Stomach (tissue), 9 donors: ENCODE data around the gene IFITM10. TPM values are rescaled to one million over a fixed set of nuclear protein-coding genes. Genes with fewer than 3 reads are reported as not detected.

ENCODE experiments used
- DNase-seq, 2 donors: peaks; one replicate each; pipeline versions ENCODE4 v3.0.0 to v3.0.0-alpha.2; 2013 to 2019
- H3K27ac ChIP-seq, 5 donors: fragments of 200-600 bp in 4 of 5; sonication (generic) in 4 of 5; one replicate each; pipeline ENCODE4 v1.5.1; 2013 to 2019; ENCODE audit warnings: mild to moderate bottlenecking in 1 of 5, moderate library complexity in 1 of 5
- H3K27me3 ChIP-seq, 3 donors: fragments of 200-600 bp; sonication (generic); one replicate each; pipeline ENCODE4 v1.5.1; 2017 to 2019; ENCODE audit warnings: mixed run types in 1 of 3
- H3K36me3 ChIP-seq, 4 donors: fragments of 200-600 bp; sonication (generic); 1 replicate in 3 of 4; 2 replicates in 1 of 4; pipeline ENCODE4 v1.5.1; 2016 to 2019
- H3K4me1 ChIP-seq, 4 donors: fragments of 200-600 bp; sonication (generic); one replicate each; pipeline ENCODE4 v1.5.1; 2016 to 2019
- H3K4me3 ChIP-seq, 4 donors: fragments of 200-600 bp; sonication (generic) in 3 of 4; one replicate each; pipeline ENCODE4 v1.5.1; 2016 to 2019; ENCODE audit warnings: mild to moderate bottlenecking in 1 of 4
- H3K9me3 ChIP-seq, 4 donors: fragments of 200-600 bp; sonication (generic); one replicate each; pipeline ENCODE4 v1.5.1; 2016 to 2019
- EP300 ChIP-seq: sonication (generic); formaldehyde crosslinking; IDR thresholded peaks from one replicate; pipeline ENCODE4 v1.6.1; 2017; ENCODE audit warnings: antibody characterized with exemption
- POLR2A ChIP-seq, 4 donors: fragments of 450-650 bp; IDR thresholded peaks; one replicate each; pipeline ENCODE4 v1.6.1; 2016; ENCODE audit warnings: antibody characterized with exemption in 4 of 4, control low read depth in 2 of 4, mild to moderate bottlenecking in 1 of 4, moderate library complexity in 1 of 4
- POLR2AphosphoS5 ChIP-seq, 3 donors: sonication (generic); formaldehyde crosslinking; IDR thresholded peaks; one replicate each; pipeline ENCODE4 v1.6.1; 2016; ENCODE audit warnings: antibody characterized with exemption in 3 of 3
- WGBS, 5 donors: extraction: QIAGEN DNeasy Blood & Tissue Kit in 3 of 5; methylation state at CpG; one replicate each; pipeline versions ENCODE4 v1.1.5 to v1.1.7; 2013 to 2018; 5-methylcytosine and 5-hydroxymethylcytosine counted together
- intact Hi-C: fragments of 100-400 bp; cut with DNase I; formaldehyde crosslinking; loops from one replicate; pipeline ENCODE4 v1.15.1; 2023; ENCODE audit warnings: low total_unique reads
- polyA plus RNA-seq, 3 donors: library from polyadenylated mRNA; stranded (reverse); fragments of 200-250 nt; gene quantifications; one replicate each; pipeline ENCODE4 v1.2.3, GENCODE V29; 2013
- total RNA-seq, 5 donors: library from RNA; depleted of rRNA; stranded (reverse); fragments of >200 nt; gene quantifications; one replicate each; pipeline versions ENCODE4 v1.1.0 to v1.2.3, GENCODE V29; 2014 to 2016
- TF ChIP-seq, protein P1 (sequence below), 7 experiments: fragments of 450-650 bp in 4 of 7; fragments of 200-600 bp in 3 of 7; sonication (generic) in 3 of 7; IDR thresholded peaks; one replicate each; pipeline ENCODE4 v1.5.1; 2016 to 2019; ENCODE audit warnings: antibody characterized with exemption in 7 of 7, control low read depth in 2 of 7, mild to moderate bottlenecking in 1 of 7
- donor health status: healthy with polysubstance abuse.
- donor health status: Bipolar disorder and iron deficiency.
- donor health status: healthy.

The IFITM10 gene
- total and polyA plus RNA-seq, 8 donors, result 0.19 to 1.1 (median 0.84) TPM; not detected in 4

DNA sequence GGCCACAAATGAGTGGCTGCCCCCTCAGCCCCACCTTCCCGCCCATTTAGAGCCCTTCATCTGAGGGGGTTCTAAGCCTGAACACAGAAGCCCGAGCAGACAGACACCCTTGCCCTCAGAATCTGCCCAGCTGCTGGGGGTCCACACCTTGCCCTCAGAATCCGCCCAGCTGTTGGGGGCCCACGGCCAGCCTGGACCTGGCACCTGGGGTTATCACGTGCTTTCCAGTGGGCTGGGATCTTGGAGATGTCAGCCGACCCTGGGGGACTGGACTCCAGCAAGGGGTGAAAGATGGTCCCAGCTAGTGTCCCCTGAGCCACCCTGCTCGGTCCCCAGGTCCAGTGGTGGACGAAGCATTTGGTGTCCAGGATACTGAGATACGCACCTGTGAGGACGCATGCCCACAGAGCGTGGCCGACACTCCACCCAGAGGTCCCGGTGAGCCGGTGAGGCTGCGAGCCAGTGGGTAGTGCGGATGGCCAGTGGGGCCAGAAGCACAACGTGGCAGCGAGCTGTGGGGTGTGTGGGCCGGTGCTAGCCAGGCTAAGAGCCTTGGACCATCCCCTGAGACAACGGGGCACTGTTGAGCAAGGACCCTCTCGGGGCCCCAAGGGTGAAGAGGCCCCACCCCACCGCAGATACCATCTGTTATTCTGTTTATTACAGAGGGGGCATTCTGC is 16.5 kb upstream of the IFITM10 start:
- Histone ChIP-seq H3K9me3 (no peaks in the 10 kb centered on the region), H3K4me3 (no peak overlapping the region), H3K27me3 (no peaks in the 10 kb centered on the region), H3K27ac (no peak overlapping the region), H3K4me1 (peaks cover 14 to 26% (median 21%) of the 10 kb centered on the region in 4 donors), H3K36me3 (no peaks in the 10 kb centered on the region)
- intact Hi-C loops, result no loop called here
- WGBS, 5 donors, result 94 to 96% (median 95%) methylated on average over 17 to 22 of the region's 22 CpGs
- no peak for DNase-seq
- no peak for TF ChIP-seq POLR2AphosphoS5 (IDR thresholded peaks at IDR 0.05)
- TF ChIP-seq EP300, result no peak

DNA sequence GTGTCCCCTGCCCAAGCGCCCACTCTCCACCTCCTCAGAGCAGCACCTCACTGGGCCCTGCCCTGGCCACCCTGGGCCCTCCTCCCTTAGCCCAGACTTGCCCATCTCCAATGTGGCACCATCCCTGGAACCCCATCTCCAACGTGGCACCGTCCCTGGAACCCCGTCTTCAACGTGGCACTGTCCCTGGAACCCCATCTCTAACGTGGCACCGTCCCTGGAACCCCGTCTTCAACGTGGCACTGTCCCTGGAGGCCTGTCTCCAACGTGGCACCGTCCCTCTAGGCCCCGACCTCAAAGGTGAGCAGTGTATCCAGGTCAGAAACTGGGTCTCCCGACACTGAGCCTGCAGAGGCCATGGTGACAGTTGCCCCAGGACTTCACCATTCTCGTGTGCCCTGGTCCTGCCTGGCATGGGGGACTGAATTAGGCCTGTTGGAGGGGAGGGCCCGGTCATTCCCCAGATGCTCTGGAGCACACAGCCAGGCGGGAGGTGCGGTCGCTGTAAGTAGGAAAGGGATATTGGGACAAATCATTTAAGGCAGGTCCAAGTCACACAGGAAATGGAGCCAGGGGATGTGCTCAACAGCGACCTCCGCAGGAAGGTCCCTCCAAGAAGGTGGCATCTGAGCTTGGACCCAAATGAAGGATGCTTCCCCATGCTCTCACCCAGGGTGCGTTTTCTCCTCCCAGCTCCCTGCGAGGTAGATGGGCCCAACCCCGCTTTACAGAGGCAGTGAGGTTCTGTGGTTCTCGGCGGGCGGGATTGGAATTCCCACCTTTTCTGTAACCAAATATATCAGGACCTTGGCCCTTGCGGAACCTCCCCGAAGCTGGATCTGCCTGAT is 15.7 kb upstream of the IFITM10 start:
- no peak overlapping the region for H3K4me3 ChIP-seq
- intact Hi-C loops, result no loop called here
- TF ChIP-seq EP300 (no peak), POLR2AphosphoS5 (IDR thresholded peaks at IDR 0.05) (no peak)
- H3K27me3 ChIP-seq, result no peaks in the 10 kb centered on the region
- peaks cover 0 to 5% (median 4%) of the 10 kb centered on the region in 4 donors for H3K36me3 ChIP-seq
- H3K27ac ChIP-seq, result no peak overlapping the region
- no peaks in the 10 kb centered on the region for H3K9me3 ChIP-seq
- H3K4me1 ChIP-seq, result peaks cover 22 to 30% (median 27%) of the 10 kb centered on the region in 4 donors
- no peak for DNase-seq
- 86 to 89% (median 88%) methylated on average over 28 of the region's 28 CpGs for WGBS, 5 donors

GRCh38 chr11:1763796-1764661 is 13.6 kb upstream of the IFITM10 start, which contains the start of gene CTSD:
Gene CTSD, minus strand, starts transcription at chr11:1763927. Its CDS starts 68 bp downstream, at chr11:1763859.
- Histone ChIP-seq H3K4me3 (peak within 1 kb of the TSS; percentile 91 to 97 (median 96)), H3K27me3 (no peaks in the 10 kb centered on the region), H3K36me3 (peaks cover 0 to 25% (median 24%) of the 10 kb centered on the region in 4 donors), H3K4me1 (peaks cover 39 to 50% (median 48%) of the 10 kb centered on the region in 4 donors), H3K27ac (peak within 1 kb of the TSS; percentile 92 to 98 (median 95)), H3K9me3 (no peaks in the 10 kb centered on the region)
- intact Hi-C loops, result no loop called here
- peak; percentile 94 to 95 for DNase-seq
- TF ChIP-seq POLR2AphosphoS5 (IDR thresholded peaks at IDR 0.05), result peak; percentile 41 to 93 (median 87)
- TF ChIP-seq, protein P1, sequence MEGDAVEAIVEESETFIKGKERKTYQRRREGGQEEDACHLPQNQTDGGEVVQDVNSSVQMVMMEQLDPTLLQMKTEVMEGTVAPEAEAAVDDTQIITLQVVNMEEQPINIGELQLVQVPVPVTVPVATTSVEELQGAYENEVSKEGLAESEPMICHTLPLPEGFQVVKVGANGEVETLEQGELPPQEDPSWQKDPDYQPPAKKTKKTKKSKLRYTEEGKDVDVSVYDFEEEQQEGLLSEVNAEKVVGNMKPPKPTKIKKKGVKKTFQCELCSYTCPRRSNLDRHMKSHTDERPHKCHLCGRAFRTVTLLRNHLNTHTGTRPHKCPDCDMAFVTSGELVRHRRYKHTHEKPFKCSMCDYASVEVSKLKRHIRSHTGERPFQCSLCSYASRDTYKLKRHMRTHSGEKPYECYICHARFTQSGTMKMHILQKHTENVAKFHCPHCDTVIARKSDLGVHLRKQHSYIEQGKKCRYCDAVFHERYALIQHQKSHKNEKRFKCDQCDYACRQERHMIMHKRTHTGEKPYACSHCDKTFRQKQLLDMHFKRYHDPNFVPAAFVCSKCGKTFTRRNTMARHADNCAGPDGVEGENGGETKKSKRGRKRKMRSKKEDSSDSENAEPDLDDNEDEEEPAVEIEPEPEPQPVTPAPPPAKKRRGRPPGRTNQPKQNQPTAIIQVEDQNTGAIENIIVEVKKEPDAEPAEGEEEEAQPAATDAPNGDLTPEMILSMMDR (IDR thresholded peaks at IDR 0.05), result no peak
- WGBS, 5 donors, result 2 to 10% (median 3%) methylated on average over 27 to 85 of the region's 85 CpGs

DNA sequence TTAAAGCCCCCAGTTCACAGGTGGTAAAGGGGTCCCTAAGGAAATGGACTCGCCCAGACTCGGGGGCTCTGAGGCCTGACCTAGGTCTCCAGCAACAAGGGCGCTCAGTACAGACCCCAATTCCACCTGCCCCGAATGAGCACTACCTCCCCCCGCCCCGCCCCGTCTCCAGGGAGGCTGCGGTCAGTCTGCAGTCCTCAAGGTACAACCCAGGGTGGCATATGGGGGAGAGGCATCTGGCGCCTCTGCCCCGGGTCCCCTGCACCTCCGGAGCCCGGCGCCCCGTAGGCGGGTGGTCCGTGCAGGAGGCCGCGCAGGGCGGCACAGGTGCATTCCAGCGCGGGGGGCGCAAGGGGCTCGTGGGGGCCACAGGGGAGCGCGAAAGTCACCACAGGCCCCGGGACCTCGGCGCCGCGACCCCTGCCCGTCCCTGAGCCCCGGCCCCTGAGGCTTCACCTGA is 13.0 kb upstream of the IFITM10 start:
- TF ChIP-seq, protein P1 (IDR thresholded peaks at IDR 0.05), result no peak
- TF ChIP-seq POLR2AphosphoS5 (IDR thresholded peaks at IDR 0.05) (no peak), POLR2A (IDR thresholded peaks at IDR 0.05) (no peak)
- Histone ChIP-seq H3K36me3 (peaks cover 0 to 32% (median 31%) of the 10 kb centered on the region in 4 donors), H3K4me1 (peaks cover 39 to 57% (median 55%) of the 10 kb centered on the region in 4 donors), H3K9me3 (no peaks in the 10 kb centered on the region), H3K4me3 (peak overlapping the region; percentile 91 to 97 (median 96)), H3K27ac (peak overlapping the region; percentile 92 to 98 (median 95)), H3K27me3 (no peaks in the 10 kb centered on the region)
- intact Hi-C loops, result no loop called here
- no peak for DNase-seq
- WGBS, 5 donors, result 0 to 2% (median 1%) methylated on average over 3 to 32 of the region's 32 CpGs
